Endometrial microvascular endothelial cells (primary cell): ENCODE results near the gene KCNK4. TPM values are rescaled to one million over a fixed set of nuclear protein-coding genes. Genes with fewer than 3 reads are reported as not detected.
"Not testable (repeated sequence)": the region's sequence is repeated elsewhere in the genome, so short reads cannot be mapped to it uniquely, and the experiment has no call there.

ENCODE experiments used
- in situ Hi-C: cut with HindIII; loops from 2 replicates; pipeline ENCODE4 v1.10.0; 2017; ENCODE audit warnings: low sequenced_read_pairs, low pct_unique_long_range_greater_than_20kb; ENCODE audit errors: inconsistent ontology term
- total RNA-seq: library from RNA; depleted of rRNA; stranded (reverse); fragments of >200 nt; gene quantifications from one replicate; pipeline ENCODE4 v1.2.3, GENCODE V29; 2015; ENCODE audit errors: inconsistent ontology term

Gene KCNK4
- not detected for total RNA-seq

DNA sequence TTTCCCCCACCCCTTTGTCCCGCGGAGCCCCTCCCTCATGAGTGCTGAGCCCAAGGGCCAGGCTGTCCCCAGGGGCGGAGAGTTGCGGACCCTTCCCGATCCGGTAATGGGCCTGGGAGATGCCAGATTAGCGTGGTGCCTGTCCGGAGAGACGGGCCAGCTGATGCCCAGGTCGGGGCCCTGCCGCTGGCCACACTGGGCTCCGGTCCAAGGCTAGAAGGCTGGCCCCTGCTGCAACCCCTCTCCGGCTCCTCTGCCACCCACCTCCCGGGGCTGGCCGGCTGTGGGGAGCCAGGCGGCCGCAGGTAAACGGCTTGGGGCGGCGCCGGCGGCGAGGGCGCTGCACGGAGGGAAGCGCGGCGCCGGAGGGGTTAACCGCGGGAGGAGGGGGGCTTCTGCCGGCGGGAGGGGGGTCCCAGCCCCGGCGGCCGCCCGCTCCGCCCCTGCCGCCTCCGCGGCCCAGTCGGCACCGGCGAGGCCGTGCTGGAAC is at the start of gene KCNK4:
KCNK4 (plus strand) TSS at position 41 of the 490 bp plus-strand sequence. CDS start 1,717 bp downstream, outside the sequence.
- in situ Hi-C loops: no loop called here

DNA sequence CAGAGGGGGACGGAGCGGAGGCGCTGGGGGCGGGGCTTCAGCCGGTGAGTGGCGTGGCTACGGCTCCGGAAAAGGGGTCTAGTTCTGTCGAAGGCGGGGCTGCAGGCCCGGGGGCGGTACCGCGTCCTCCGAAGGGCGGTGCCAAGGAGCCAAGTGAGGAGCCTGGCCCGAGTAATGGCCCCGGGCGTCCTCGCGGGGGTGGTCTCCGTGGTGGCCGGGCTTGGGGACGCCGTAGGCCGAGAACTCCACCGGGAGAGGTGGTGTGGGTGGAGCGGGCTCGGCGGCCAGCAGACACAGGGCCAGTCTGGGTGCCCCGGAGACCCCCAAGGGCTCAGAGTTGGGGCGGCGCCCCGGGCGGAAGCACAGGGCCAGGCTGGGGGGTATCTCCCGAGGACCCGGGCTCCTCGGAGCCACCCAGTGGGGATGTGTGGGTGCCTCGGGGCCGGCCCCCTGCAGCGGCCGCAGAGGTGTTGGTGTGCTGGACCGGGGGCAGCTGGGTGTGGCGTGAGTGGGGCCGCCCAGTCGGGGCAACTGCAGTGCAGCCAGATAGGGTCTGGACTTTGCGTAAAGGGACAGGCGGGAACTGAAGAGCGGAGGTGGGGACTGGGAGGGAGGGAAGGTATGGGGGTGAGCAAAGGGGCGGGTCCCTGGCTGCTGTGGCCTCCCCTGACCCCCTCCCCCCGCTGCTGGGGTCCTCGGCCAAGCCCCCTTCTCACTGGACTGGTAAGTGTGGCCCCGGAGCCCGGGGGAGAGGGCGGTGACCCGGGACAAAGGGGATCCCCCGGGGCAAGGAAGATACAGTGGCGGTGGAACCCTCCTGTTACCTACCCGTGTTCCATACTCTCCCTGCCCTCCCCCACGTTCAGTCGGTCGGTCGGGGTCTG is 49.4 kb upstream of the KCNK4 start:
- in situ Hi-C loops: no loop called here

DNA sequence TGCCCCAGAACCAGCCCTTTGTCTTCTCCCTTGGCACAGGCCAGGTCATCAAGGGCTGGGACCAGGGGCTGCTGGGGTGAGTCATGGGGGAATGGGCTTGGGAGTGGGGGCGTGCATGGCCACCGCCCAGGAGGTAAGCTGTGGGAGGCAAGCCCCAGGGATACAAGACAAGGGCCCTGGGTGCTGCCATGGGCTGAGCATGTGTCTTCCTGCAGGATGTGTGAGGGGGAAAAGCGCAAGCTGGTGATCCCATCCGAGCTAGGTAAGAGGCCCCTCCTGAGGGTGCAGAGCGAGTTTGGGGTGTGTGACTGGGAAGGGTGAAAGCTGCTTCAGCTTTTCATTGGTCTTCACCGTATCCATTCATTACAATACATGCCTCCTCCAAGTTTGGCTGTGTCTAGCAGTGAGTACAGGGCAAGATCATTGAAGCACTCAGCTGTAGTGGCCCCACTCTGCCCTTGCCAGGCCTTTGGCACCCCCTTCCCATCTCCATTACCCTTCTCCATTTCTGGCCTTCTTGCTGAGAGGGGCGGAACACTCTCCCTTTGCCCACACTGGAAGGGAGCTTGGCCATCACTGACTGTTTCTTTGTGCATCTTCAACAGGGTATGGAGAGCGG is 47.8 kb upstream of the KCNK4 start:
- in situ Hi-C loops: no loop called here

DNA sequence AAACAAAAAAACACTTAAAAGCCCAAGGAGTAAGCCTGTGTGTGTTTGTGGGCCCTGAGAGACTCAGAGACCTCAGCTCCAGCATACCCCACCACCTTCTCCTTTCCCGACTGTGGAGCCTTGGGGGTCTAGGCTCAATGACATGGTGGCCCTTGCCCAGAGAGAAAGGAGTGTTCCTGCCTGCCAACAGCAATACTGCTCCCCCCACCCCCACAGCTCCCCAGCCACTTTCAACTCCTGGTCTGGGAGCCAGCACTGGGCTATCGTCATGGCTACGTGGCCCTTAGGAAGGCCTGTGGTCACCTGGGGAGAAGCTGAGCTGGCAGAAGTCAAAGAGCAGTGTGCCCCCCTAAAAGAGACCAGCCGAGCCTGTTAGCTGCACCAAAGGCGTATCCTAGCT is 47.0 kb upstream of the KCNK4 start:
- in situ Hi-C loops: no loop called here

DNA sequence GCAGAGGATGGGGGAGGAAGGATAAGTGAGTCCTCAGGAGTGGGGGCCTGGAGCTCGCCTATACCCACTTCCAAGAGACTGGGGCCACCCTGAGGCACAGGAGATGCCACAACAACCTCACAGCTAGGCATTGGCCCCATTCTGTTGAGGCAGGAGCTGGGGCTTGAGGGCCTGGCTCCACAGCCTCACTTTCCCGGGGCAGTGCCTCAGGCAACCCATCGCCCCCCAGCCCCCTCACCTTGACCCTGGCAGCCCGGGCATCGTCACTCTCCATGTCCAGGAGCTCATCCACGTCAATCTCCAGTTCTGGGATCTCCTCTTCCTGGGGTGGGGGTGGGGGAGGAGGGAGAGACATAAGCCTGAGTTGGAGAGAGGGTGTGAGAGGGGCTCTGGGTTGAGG is 46.1 kb upstream of the KCNK4 start:
- in situ Hi-C loops: no loop called here

DNA sequence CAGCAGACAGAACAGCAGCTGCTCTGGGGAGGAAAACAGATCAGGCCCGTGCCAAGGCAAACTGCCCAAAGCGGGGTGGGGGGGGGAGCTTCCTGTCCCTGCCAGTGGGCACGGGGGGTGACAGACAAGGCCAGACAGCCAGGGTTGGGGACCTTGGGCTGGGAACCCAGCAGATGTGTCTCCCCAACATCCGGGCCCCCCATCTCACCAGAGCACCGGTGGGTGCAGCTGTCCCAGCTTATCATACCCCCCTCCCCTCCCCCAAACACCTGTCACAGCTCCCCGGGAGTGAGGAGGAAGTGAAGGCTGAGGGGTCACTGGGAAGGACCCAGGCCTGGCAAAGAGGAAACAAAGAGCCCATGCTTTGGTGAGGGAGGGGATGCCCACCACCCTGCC is 45.7 kb upstream of the KCNK4 start:
- in situ Hi-C loops: no loop called here

DNA sequence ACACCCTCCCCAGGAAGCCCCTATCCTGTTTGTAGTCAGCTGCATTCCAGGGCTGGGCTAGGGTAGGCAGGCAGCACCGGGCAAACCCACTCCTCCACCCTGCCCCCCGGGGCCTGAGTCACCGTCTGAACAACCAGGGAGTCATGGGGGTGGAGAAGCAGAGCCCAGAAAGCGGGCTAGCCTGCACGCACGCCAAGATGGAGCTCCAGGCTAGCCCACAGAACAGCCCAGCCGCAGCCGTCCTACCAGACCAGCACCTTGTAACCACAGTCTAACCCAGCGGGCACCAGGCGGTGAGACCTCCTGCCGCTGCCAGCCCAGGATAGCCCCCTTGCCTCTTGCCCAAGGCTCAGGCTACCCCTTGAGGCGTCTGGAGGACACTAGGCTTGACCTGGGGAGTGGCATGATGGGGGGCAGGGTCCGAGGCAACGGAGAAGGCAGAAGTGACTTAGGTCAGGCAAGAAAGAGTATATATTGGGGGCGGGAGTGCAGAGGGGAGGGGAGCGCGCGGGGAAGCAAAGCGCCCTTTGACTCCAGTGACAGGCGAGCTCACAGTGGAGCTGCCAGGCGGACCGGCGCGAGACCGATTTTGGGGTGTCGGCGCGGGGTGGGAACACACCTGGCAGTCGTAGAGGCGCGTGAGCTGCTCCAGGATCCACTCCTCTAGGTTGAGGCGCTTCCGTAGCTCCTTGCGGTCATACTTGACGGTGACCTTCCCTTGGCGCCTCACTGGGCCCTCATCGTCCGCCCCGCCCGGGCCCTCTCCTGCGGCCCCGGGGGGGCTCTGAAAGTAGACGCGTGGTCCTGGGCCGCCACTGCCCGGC is 45.1 kb upstream of the KCNK4 start:
- in situ Hi-C loops: no loop called here

DNA sequence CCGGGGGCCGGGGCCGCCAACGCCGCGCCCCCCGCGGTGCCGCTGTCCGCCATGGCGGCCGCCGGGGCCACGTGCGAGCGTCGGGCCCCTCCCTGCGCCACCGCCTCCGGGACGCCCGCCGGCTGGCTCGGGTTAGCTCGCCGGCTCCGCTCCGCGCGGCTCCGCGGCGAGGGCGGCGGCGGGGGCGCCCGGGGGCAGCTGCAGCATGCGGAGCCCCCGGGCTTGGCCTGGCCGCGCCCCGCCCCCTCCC is 44.6 kb upstream of the KCNK4 start:
- in situ Hi-C loops: not testable (repeated sequence)

DNA sequence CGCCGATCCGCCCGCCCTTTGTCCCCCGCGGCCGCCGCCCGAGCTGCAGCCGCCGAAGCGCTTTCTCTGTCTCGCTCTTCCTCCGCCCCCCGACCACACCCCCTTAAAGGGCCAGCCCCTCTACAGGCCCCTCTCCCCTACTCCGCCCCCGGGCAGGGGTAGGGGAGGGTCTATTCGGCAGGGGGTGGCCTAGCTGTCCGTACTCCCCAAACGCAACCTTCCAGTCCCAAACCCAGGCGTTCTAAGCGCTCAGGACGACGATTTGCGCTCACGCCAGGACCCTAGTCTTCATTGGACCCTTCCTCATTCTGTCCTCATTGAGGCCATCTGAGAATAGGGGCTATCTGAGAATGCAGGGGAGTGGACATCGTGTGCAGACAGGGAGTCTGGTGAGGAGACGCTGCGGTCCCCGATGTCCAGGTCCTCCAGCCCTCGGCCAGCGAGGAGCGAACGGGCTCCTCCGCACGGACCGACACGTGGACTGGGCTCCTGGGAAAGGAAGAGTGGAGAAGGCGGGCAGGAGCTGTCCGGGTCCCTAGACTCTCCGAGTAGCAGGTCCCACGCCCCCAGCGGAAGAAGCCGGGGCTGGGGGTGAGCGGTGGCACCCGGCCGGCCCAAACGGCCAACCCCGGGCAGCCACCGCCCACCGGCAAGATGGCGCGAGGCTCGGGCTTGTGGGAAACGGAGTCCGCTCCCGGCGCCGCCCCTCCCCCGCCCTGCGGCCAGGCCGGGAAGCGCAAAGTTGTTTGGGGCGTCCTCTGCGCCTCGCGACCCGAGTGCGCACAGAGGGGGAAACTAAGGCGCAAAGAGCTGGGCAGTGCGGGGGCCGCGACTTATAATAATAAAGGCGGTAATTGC is 44.0 kb upstream of the KCNK4 start, which contains the start of gene PPP1R14B:
PPP1R14B (minus strand) TSS at position 73 of the 858 bp plus-strand sequence. CDS start 270 bp downstream, outside the sequence.
- in situ Hi-C loops: no loop called here

DNA sequence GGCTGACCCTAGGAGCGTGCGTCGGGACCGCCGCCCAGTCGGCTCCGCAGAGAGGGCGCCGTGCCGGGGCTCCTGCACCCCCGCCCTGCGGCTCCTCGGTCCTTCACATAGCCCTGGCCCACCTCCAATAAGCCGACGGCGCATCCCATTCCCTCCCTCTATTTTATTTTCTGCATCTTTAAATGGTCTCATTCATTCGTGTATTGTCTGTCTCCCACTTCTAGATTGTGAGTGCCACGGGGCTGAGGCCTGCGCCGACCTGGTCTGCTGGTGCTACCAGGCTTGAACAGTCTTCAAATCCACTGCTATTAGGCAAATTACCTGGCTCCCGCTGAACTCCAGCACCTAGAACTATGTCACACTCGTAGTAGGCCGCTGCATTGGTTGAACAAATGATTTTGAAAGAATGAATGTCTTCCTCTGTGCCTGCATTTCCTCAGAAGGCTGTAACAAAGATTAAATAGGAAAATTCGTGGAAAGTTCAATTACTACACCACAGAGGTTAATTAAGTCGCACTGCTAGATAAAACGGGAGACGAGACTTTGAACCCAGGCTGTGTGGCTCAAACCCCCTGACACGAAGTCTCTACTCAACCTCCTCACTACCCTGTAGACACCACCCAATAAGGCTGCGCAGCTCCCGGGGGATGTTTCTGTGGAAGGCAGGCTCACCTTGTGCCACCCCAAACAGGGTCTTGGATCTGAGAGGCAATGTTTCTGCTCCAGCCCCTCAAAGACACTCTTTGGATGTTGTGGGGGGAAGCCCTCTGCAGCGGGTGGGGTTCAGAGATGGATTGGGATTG is 43.2 kb upstream of the KCNK4 start:
- in situ Hi-C loops: no loop called here

DNA sequence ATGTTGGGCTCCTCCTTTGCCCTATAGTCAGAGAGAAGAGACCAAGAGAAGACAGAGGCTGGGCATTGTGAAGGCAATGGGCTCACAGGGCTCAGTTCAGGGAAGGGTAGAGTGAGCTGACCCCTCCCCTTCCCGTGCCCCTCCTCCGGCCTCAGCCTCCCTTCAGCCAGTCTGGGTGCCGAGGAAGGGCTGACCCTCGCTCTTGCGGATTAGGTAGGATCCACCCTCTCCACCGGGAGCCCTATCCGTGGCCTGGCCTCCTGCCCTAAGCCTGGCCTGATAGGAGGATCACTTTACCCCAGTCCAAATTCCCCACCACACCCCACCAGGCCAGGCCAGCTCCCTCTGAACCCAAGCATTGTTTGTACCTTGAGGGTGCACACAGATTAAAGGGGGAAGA is 42.5 kb upstream of the KCNK4 start:
- in situ Hi-C loops: no loop called here

DNA sequence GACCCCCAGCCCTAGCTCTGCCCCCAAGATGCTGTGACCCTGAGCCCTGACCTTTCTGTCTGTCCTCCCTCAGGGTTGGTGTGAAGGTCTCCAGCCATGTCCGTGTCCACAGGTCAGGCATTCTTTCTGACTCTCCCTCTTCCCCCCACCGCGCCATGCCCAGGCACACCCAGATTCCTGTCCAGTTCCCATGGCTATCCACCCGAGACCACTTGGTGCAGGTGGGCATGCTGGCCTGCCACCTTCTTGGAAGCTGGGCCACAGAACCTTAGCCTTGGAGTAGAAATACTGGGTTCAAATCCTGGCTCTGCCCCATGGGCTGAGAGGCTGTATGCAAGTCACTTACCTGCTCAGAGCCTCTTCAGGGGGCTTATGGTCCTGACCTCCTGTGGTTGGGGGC is 42.1 kb upstream of the KCNK4 start:
- in situ Hi-C loops: no loop called here

DNA sequence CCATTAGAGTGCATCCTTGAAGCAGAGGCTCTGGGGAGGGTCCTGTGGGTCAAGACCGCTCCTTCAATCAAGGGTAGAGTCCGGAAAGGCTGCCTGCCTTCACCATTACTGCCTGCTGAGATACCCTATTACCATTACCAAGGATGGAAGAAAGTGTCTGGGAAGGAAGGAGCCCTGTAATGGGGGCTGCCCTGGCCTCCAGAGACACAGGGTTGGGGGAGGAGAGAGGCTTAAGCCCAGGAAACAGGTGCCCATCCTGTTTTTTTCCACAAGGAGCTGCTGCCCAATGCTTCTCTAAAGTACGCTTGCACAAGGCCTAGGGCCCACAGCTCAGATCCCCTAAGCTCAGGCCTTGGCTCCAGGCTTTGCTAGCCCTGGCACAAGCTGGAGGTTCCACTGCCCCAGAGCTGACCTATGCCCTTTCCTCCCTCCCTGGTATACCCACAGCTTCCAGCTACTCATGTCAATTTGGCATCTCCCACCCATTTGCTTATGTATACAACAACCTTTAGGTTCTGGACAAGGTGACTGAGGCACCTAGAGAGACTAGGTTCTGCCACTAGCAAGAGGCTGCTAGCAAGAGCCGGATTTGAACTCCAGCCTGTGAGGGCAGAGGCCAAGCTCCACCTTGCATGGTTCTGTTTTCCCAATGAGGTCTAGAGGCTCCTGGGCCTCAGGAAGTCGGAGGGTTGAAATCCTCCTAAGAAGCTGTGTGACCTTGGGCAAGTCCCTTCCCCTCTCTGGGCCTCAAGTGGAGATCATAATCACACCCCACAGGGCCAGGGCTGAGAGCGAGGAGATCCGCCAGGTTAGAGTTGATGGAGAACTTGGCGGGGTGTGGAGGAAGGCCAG is 41.3 kb upstream of the KCNK4 start:
- in situ Hi-C loops: no loop called here

DNA sequence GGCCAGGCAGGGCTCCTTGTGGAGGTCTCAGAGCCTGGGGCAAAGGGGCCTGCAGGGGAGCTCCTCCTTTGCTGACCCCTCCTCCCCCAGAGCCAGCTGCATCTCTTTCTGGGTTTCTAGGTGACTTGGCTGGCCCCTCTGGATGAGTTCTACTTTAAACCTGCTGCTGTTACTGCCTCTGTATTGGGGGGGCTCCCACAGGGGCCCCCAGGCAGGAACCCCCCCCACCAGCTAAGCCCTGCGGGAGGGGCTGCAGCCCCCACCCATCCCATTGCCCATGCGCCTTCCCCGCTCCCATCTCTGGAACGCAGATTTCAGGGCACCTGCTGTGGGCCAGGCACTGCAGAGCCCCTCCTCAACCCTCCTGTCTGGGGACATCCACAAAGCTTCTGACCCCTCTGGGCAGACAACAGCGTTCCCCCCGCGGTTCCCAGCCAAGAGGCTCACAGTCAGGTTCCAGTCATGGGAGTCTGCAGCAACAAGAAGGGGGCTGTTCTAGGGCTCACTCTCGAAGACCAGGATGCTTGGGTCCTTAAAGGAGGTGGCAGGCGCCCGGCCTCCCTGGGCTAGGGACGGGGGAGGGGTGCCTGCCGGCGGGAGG is 40.6 kb upstream of the KCNK4 start:
- in situ Hi-C loops: no loop called here

DNA sequence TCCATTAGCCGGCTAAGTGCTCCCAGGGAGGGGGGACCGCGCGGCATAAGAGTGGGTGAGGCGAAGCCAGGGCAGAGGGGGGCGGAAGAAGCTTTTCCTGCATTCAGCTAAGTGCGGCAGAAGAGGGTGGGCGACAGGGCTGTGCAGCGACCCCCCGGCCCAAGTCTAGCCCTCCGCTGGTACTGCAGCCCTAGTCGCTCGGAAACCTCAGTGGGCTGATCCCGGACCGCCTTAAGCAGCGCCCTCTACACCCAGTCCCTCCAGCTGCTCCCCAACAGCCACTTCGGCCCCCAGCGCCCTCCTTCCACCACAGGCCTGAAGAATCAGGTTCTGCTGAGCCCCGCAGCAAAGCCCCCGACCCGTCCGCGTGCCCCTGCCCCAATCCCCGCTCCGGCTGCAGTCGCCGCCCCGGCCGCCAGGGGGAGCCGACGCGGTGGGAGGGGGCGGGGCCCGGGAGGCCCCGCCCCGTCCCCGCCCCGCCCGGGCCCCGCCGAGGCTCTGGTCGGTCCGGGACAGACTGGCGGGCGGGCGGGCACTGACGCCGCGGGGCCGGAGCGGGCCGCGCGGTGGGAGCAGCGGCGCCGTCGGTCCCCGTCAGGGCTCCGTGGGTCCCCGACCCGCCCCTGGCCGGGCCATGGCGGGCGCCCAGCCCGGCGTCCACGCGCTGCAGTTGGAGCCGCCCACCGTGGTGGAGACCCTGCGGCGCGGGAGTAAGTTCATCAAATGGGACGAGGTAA is 39.9 kb upstream of the KCNK4 start, which contains the start of gene PLCB3:
PLCB3 (plus strand) TSS at position 515 of the 737 bp plus-strand sequence; CDS start at position 635, 120 bp downstream.
- in situ Hi-C loops: no loop called here

DNA sequence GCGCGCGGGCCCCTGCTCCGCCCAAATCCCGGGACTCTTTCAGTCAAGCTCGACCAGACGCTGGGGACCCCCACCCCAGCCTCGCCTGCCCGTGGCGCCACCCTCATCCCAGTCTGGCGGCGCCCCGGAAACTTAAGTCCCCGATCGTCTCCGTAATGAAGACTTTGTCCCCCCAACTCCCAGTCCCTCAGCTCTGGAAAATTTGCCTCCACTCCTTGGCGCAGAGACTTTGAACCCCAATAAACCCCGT is 39.4 kb upstream of the KCNK4 start:
- in situ Hi-C loops: no loop called here
